Activated CD4-positive, alpha-beta T cell treated with anti-CD3 and anti-CD28 coated beads, Interleukin-2, Interleukin-6, amounts not matched to agents 100 ng/mL and 50 ng/mL, durations not matched to agents 16 hours and 8 hours (primary cell): Measurements from ENCODE around the gene RMC1.
"Not testable (repeated sequence)": the region's sequence is repeated elsewhere in the genome, so short reads cannot be mapped to it uniquely, and the experiment has no call there.

Experiments used
- DNase-seq: peaks from one replicate; pipeline ENCODE4 v3.0.0-alpha.2; 2020

Gene RMC1

GRCh38 chr18:23536204-23536603 is 32.9 kb downstream of the RMC1 start:
- no peak for DNase-seq

GRCh38 chr18:23537274-23537673 is 34.0 kb downstream of the RMC1 start:
- no peak for DNase-seq

GRCh38 chr18:23538001-23538400 is 34.7 kb downstream of the RMC1 start:
- no peak for DNase-seq

- DNase-seq, result no peak
Measured at GRCh38 chr18:23538870-23539269, 35.6 kb downstream of the RMC1 start.

- no peak for DNase-seq
Measured at GRCh38 chr18:23539296-23539695, 36.0 kb downstream of the RMC1 start.

GRCh38 chr18:23539911-23540525 is 36.7 kb downstream of the RMC1 start:
- DNase-seq, result no peak

GRCh38 chr18:23540867-23541266 is 37.6 kb downstream of the RMC1 start:
- peak; percentile 57 for DNase-seq

- no peak for DNase-seq
Measured at GRCh38 chr18:23541349-23542093, 38.2 kb downstream of the RMC1 start.

GRCh38 chr18:23542461-23542860 is 39.1 kb downstream of the RMC1 start:
- no peak for DNase-seq

GRCh38 chr18:23545247-23545789 is 42.0 kb downstream of the RMC1 start:
- no peak for DNase-seq

GRCh38 chr18:23547306-23547705 is 44.0 kb downstream of the RMC1 start:
- no peak for DNase-seq

GRCh38 chr18:23547846-23548245 is 44.5 kb downstream of the RMC1 start:
- DNase-seq, result no peak

- no peak for DNase-seq
Measured at GRCh38 chr18:23548275-23548674, 45.0 kb downstream of the RMC1 start.

- no peak for DNase-seq
Measured at GRCh38 chr18:23548719-23549118, 45.4 kb downstream of the RMC1 start.

- no peak for DNase-seq
Measured at GRCh38 chr18:23550898-23551297, 47.6 kb downstream of the RMC1 start.

- no peak for DNase-seq
Measured at GRCh38 chr18:23551978-23552377, 48.7 kb downstream of the RMC1 start.

- no peak for DNase-seq
Measured at GRCh38 chr18:23552505-23552904, 49.2 kb downstream of the RMC1 start.

GRCh38 chr18:23553887-23554286 is 50.6 kb downstream of the RMC1 start:
- DNase-seq, result no peak

GRCh38 chr18:23556145-23556780 is 53.0 kb downstream of the RMC1 start:
- no peak for DNase-seq

- DNase-seq, result not testable (repeated sequence)
Measured at GRCh38 chr18:23557511-23557910, 54.2 kb downstream of the RMC1 start.

GRCh38 chr18:23560186-23560585 is 56.9 kb downstream of the RMC1 start:
- DNase-seq, result no peak

- DNase-seq, result peak; percentile 54
Measured at GRCh38 chr18:23563377-23564043, 60.2 kb downstream of the RMC1 start.

- DNase-seq, result no peak
Measured at GRCh38 chr18:23565916-23566547, 62.7 kb downstream of the RMC1 start.
